ENCODE results near the gene PPP6R1.

Gene PPP6R1

GRCh38 chr19:55259540-55260210 lies 858 bp upstream of the PPP6R1 start:
- no peak for DNase-seq (ENCODE audit: low read depth)

DNA sequence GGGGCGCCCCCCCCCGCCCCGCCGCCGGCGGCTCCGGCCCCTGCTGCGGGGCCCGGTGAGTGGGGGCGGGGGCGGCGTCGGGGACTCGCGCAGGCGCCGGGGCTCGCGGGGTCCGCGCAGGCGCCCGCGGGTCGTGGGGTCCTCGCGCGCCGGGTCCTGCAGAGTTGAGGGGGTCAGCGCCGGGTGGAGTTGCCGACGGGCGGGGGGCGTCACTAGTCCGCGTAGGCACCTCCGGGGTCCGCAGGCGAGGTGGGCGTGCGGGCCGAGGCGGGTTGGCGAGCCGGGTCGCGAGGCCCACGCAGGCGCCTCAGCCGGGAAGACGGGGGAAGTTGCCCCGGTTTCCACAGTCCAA lies 365 bp downstream of the PPP6R1 start:
- peak; percentile 27 for DNase-seq (ENCODE audit: low read depth)

GRCh38 chr19:55257461-55258420 lies 1.1 kb downstream of the PPP6R1 start:
- no peak for DNase-seq (ENCODE audit: low read depth)

- no peak for DNase-seq (ENCODE audit: low read depth)
Measured at GRCh38 chr19:55256562-55257460, 2.0 kb downstream of the PPP6R1 start.

DNA sequence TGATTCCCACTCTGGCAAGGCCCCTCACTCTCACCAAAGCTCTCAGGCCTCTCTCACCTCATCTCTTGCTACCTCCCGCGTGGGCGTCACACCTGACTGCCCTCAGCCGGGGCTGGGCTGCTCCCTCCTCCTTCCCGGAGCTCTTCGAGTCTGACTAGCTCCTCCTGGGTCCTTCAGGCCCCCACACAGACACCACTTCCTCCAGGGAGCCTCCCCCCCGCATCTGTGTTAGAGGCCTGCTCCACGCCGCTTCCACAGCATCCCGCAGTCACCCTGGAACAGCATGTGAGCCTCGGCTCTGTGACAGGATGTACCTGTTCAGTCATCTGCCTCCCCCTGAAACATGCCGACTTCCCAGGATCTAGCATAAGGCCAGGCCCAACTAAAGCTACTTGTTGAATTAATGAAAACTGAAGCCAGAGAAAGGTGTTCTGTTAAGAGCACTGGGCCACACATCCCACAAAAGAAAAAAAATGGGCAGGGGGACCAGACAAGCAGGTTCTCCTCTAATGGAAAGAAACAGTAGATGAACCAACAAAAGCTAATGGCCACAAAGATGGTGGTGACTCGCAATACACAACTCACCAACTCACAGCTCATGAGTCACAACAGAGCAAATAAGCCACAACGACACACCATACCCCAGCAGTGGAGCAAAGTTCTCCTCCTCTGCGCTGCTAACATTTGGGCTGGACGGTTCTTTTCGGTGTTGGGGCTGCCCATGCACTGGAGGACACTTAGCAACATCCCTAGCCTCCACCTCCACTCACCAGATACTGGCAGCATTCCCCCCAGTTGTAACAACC lies 3.0 kb downstream of the PPP6R1 start:
- peak; percentile 34 for DNase-seq (ENCODE audit: low read depth)

DNA sequence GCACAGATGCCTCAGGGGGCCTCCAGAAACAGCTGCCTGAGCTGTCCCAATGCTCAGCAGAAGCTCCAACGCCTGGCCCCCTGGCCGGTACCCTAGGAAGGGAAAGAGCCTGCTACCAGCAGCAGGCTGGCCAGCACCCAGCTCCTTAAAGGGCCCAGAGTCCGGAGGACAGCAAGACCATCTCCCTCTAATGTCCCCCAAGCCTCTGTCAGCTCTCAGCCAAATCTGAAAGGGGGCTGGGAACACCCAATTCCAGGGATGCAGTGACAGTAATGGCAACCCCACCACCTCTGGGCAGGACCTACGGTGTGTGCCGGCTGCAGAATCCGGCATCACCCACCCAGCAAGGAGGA lies 4.2 kb downstream of the PPP6R1 start:
- no peak for DNase-seq (ENCODE audit: low read depth)

- DNase-seq (ENCODE audit: low read depth): peak; percentile 49
Measured at GRCh38 chr19:55253842-55254624, 4.8 kb downstream of the PPP6R1 start.

DNA sequence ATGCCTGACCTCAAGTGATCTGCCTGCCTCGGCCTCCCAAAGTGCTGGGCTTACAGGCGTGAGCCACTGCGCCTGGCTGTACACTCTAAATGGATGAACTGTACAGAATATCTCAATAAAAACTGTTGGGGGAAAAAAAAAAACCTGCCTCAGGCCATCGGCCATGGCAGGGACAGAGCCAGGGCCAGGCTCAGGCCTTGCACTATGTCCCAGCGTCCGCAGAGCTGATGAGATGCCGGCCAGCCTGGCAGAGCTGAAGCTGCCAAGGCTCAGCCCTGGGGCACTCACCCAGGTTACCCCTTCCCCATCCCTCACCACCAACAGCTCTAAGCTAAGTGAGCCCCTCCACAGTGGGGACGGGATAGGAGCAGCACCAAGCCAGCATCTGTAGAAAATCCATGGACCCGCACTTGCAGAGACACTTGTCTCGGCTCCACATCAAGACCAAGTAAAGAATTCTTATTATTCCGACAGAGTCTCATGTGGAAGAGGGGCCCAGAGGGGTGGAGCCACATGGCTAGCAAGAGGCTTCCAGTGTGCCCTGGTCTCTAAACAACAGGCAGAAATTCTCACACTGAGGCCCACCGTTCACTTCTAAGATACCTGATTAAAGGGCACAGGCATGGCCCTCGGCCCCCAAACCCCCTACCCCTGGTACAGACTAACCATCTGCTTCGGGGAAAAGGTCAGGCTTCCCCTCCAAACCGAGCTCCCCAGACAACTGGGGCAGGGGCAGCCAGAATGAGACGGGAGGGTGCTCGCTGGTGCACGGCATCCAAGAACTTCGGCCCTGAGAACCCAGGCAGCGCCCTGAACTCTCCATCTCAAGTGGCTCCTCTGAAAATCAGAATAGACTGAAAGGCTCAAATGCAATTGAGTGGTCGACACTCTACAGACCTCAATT lies 5.8 kb downstream of the PPP6R1 start:
- DNase-seq (ENCODE audit: low read depth): no peak

GRCh38 chr19:55251341-55252081 lies 7.3 kb downstream of the PPP6R1 start:
- DNase-seq (ENCODE audit: low read depth): peak; percentile 46

- no peak for DNase-seq (ENCODE audit: low read depth)
Measured at GRCh38 chr19:55250262-55251036, 8.4 kb downstream of the PPP6R1 start.

GRCh38 chr19:55249841-55250240 lies 9.0 kb downstream of the PPP6R1 start:
- no peak for DNase-seq (ENCODE audit: low read depth)

- no peak for DNase-seq (ENCODE audit: low read depth)
Measured at GRCh38 chr19:55248704-55249103, 10.1 kb downstream of the PPP6R1 start.

- DNase-seq (ENCODE audit: low read depth): no peak
Measured at GRCh38 chr19:55248166-55248675, 10.6 kb downstream of the PPP6R1 start.

GRCh38 chr19:55247621-55248099 lies 11.2 kb downstream of the PPP6R1 start:
- no peak for DNase-seq (ENCODE audit: low read depth)

- no peak for DNase-seq (ENCODE audit: low read depth)
Measured at GRCh38 chr19:55246462-55247451, 12.1 kb downstream of the PPP6R1 start.

DNA sequence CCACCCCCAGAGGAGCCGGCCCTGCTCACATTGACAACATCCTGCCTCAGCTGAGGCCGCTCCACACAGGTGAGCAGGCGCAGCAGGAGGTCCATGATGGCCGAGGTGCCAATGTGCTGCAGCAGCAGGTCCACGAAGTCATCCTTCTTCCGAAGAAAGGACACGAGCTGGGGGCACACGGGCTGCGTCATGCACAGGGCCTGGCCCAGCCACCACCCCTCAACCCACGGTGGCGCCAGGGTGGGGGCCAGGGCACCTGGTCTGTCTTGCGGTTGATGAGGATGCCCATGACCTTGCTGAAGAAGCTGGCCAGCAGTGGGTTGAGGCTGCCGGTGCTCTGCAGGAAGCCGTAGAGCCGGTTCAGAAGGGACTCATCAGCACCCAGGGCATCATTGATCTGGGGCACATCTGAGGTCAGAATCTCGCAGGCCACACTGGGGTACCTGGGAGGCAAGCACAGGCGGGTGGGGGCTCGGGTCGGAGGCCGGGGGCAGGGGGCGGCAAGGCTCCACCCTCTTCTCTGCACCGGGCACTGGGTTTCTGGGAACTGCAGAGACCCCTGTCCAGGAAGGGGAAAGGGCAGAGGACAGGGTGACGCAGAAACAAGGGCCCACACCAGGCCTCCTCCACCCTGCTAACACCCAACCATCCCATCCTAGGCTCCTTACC lies 13.4 kb downstream of the PPP6R1 start:
- no peak for DNase-seq (ENCODE audit: low read depth)

Measured in stimulated activated CD4-positive, alpha-beta T cell treated with anti-CD3 and anti-CD28 coated beads, Interleukin-2, amount 100 ng/mL, for 4 hours (primary cell).